Liver (tissue), 9 donors: ENCODE results near the gene SLX9. TPM values are rescaled to one million over a fixed set of nuclear protein-coding genes. Genes with fewer than 3 reads are reported as not detected.

ENCODE experiments used
- DNase-seq: peaks from one replicate; pipeline ENCODE4 v3.0.0-alpha.2; 2017; ENCODE audit warnings: low spot score
- H3K27ac ChIP-seq, 2 donors: one replicate each; pipeline ENCODE4 v1.7.0; 2013; ENCODE audit warnings: inconsistent platforms in 2 of 2, low read length in 2 of 2, control low read depth in 1 of 2, low read depth in 1 of 2, mild to moderate bottlenecking in 1 of 2
- H3K27me3 ChIP-seq, 4 donors: one replicate each; pipeline versions ENCODE4 v1.6.1 to v1.7.0; 2013; ENCODE audit warnings: low read length in 3 of 4, inconsistent platforms in 1 of 4, mild to moderate bottlenecking in 1 of 4, moderate library complexity in 1 of 4; ENCODE audit not compliant: control insufficient read depth in 4 of 4, insufficient read depth in 4 of 4
- H3K36me3 ChIP-seq, 4 donors: one replicate each; pipeline versions ENCODE4 v1.6.1 to v1.7.0; 2013; ENCODE audit warnings: low read length in 3 of 4, mild to moderate bottlenecking in 3 of 4, low read depth in 1 of 4, moderate library complexity in 1 of 4; ENCODE audit not compliant: control insufficient read depth in 4 of 4, insufficient read depth in 3 of 4
- H3K4me1 ChIP-seq, 4 donors: one replicate each; pipeline versions ENCODE4 v1.6.1 to v1.7.0; 2013; ENCODE audit warnings: low read length in 3 of 4, mild to moderate bottlenecking in 3 of 4, moderate library complexity in 1 of 4; ENCODE audit not compliant: control insufficient read depth in 4 of 4, insufficient read depth in 4 of 4
- H3K4me3 ChIP-seq, 3 donors: one replicate each; pipeline versions ENCODE4 v1.6.1 to v1.7.0; 2013; ENCODE audit warnings: low read length in 3 of 3, control low read depth in 1 of 3, low read depth in 1 of 3, mild to moderate bottlenecking in 1 of 3
- H3K9ac ChIP-seq, 2 donors: one replicate each; pipeline ENCODE4 v1.7.0; 2013; ENCODE audit warnings: low read length in 2 of 2, mild to moderate bottlenecking in 2 of 2, moderate library complexity in 2 of 2, control low read depth in 1 of 2, low read depth in 1 of 2
- H3K9me3 ChIP-seq, 4 donors: one replicate each; pipeline versions ENCODE4 v1.6.1 to v1.7.0; 2013; ENCODE audit warnings: low read length in 3 of 4; ENCODE audit not compliant: control insufficient read depth in 4 of 4
- ATF3 ChIP-seq: IDR thresholded peaks from 2 replicates; pipeline ENCODE4 v1.6.1; 2016; ENCODE audit warnings: antibody characterized with exemption
- CTCF ChIP-seq: fragments of 150-350 bp; IDR thresholded peaks from 2 replicates; pipeline ENCODE4 v1.5.1; 2017; ENCODE audit warnings: improper control_type of control experiment, low read depth, low read length; ENCODE audit not compliant: missing input control
- EGR1 ChIP-seq, 2 donors: IDR thresholded peaks; 2 replicates each; pipeline ENCODE4 v1.6.1; 2016 to 2018; ENCODE audit warnings: antibody characterized with exemption in 2 of 2, low read depth in 2 of 2
- FOXA1 ChIP-seq: IDR thresholded peaks from 2 replicates; pipeline ENCODE4 v1.6.1; 2016; ENCODE audit warnings: antibody characterized with exemption
- FOXA2 ChIP-seq: IDR thresholded peaks from 2 replicates; pipeline ENCODE4 v1.6.1; 2016; ENCODE audit warnings: antibody characterized with exemption
- GABPA ChIP-seq, 2 donors: IDR thresholded peaks in 1 of 2; conservative IDR thresholded peaks in 1 of 2; 2 replicates each; pipeline ENCODE4 v1.6.1; 2016; ENCODE audit warnings: antibody characterized with exemption in 2 of 2, mild to moderate bottlenecking in 1 of 2, moderate library complexity in 1 of 2
- HNF4A ChIP-seq, 2 donors: conservative IDR thresholded peaks; 2 replicates each; pipeline ENCODE4 v1.6.1; 2016; ENCODE audit warnings: antibody characterized with exemption in 2 of 2, mild to moderate bottlenecking in 2 of 2
- HNF4G ChIP-seq: IDR thresholded peaks from 2 replicates; pipeline ENCODE4 v1.6.1; 2016; ENCODE audit warnings: antibody characterized with exemption
- JUND ChIP-seq, 2 donors: IDR thresholded peaks; 2 replicates each; pipeline ENCODE4 v1.6.1; 2016; ENCODE audit warnings: antibody characterized with exemption in 2 of 2
- NR2F2 ChIP-seq: IDR thresholded peaks from 2 replicates; pipeline ENCODE4 v1.6.1; 2016; ENCODE audit warnings: antibody characterized with exemption
- RAD21 ChIP-seq, 2 donors: IDR thresholded peaks; 2 replicates each; pipeline ENCODE4 v1.6.1; 2016; ENCODE audit warnings: antibody characterized with exemption in 2 of 2, mild to moderate bottlenecking in 2 of 2
- REST ChIP-seq: IDR thresholded peaks from 2 replicates; pipeline ENCODE4 v1.6.1; 2016; ENCODE audit warnings: antibody characterized with exemption, mild to moderate bottlenecking
- RXRA ChIP-seq, 2 donors: IDR thresholded peaks; 2 replicates each; pipeline ENCODE4 v1.6.1; 2017 to 2018; ENCODE audit warnings: antibody characterized with exemption in 2 of 2, mild to moderate bottlenecking in 1 of 2
- SP1 ChIP-seq: IDR thresholded peaks from 2 replicates; pipeline ENCODE4 v1.6.1; 2018; ENCODE audit warnings: antibody characterized with exemption, mild to moderate bottlenecking
- TAF1 ChIP-seq: conservative IDR thresholded peaks from 2 replicates; pipeline ENCODE4 v1.6.1; 2016; ENCODE audit warnings: antibody characterized with exemption, mild to moderate bottlenecking
- YY1 ChIP-seq: IDR thresholded peaks from 2 replicates; pipeline ENCODE4 v1.6.1; 2016; ENCODE audit warnings: antibody characterized with exemption, mild to moderate bottlenecking
- WGBS: extraction: QIAGEN DNeasy Blood & Tissue Kit; methylation state at CpG from one replicate; pipeline ENCODE4 v1.1.7; 2013; 5-methylcytosine and 5-hydroxymethylcytosine counted together
- polyA plus RNA-seq, 2 donors: library from polyadenylated mRNA; stranded (reverse) in 1 of 2; unstranded in 1 of 2; fragments of 200-250 nt in 1 of 2; fragments of >200 nt in 1 of 2; fragmentation: Nextera tagmentation in 1 of 2; extraction: Ambion mirVana in 1 of 2; gene quantifications; one replicate each; pipeline versions ENCODE4 v1.2.1 to v1.2.3, GENCODE V29; 2013 to 2015
- total RNA-seq, 2 donors: library from RNA; depleted of rRNA; stranded (reverse); fragments of >200 nt; gene quantifications; one replicate each; pipeline ENCODE4 v1.2.3, GENCODE V29; 2014
- TF ChIP-seq, protein P1 (sequence below): IDR thresholded peaks from 2 replicates; pipeline ENCODE4 v1.6.1; 2016; ENCODE audit warnings: antibody characterized with exemption
- TF ChIP-seq, protein P2 (sequence below): IDR thresholded peaks from 2 replicates; pipeline ENCODE4 v1.6.1; 2016; ENCODE audit warnings: antibody characterized with exemption
- donor health status: healthy.
- donor health status: healthy.
- donor health status: healthy.
- donor health status: healthy.
- donor health status: healthy.

The SLX9 gene
- total and polyA plus RNA-seq, 4 donors = 7.5 to 20.3 (median 12.2) TPM

- no peaks in the 10 kb centered on the region for H3K9me3 ChIP-seq
- DNase-seq = no peak
- H3K27me3 ChIP-seq = no peaks in the 10 kb centered on the region
- no peak overlapping the region for H3K27ac ChIP-seq
- 81% methylated on average over 11 of the region's 11 CpGs for WGBS
- TF ChIP-seq HNF4A (conservative IDR thresholded peaks at IDR 0.05) = no peak
- H3K4me3 ChIP-seq = no peak overlapping the region
- peaks cover 0 to 2% (median 0%) of the 10 kb centered on the region in 4 donors for H3K4me1 ChIP-seq
- H3K36me3 ChIP-seq = no peaks in the 10 kb centered on the region
- H3K9ac ChIP-seq = no peak overlapping the region
These were observed 75.6 kb downstream of the SLX9 start for GRCh38 chr21:45015469-45015860.

DNA sequence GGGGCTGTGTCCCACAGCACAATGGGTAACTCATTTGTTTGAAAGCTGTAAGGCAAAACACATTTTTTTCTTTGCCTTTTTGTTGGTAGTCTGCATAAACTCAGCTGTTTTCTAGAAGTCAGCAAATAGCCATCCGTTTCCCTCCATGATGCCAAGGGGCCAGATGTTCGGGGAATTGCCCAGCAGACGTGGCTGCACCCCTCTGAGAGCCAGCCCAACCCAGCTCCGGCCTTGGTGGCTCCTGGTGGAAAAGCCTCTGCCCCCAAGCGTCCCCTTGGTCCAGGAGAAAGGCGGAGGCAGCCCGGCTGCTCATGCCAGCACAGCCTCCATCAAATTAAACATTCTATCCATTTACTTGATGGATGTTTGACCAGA lies 76.2 kb downstream of the SLX9 start:
- Histone ChIP-seq H3K9ac (no peak overlapping the region), H3K4me3 (no peak overlapping the region), H3K4me1 (peaks cover 0 to 2% (median 0%) of the 10 kb centered on the region in 4 donors), H3K27ac (no peak overlapping the region), H3K9me3 (no peaks in the 10 kb centered on the region), H3K36me3 (no peaks in the 10 kb centered on the region), H3K27me3 (no peaks in the 10 kb centered on the region)
- 79% methylated on average over 7 of the region's 7 CpGs for WGBS
- TF ChIP-seq HNF4G = no peak
- TF ChIP-seq FOXA1 = no peak
- no peak for TF ChIP-seq FOXA2
- no peak for TF ChIP-seq TAF1
- TF ChIP-seq, protein P1, sequence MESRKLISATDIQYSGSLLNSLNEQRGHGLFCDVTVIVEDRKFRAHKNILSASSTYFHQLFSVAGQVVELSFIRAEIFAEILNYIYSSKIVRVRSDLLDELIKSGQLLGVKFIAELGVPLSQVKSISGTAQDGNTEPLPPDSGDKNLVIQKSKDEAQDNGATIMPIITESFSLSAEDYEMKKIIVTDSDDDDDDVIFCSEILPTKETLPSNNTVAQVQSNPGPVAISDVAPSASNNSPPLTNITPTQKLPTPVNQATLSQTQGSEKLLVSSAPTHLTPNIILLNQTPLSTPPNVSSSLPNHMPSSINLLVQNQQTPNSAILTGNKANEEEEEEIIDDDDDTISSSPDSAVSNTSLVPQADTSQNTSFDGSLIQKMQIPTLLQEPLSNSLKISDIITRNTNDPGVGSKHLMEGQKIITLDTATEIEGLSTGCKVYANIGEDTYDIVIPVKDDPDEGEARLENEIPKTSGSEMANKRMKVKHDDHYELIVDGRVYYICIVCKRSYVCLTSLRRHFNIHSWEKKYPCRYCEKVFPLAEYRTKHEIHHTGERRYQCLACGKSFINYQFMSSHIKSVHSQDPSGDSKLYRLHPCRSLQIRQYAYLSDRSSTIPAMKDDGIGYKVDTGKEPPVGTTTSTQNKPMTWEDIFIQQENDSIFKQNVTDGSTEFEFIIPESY = no peak
- TF ChIP-seq, protein P2, sequence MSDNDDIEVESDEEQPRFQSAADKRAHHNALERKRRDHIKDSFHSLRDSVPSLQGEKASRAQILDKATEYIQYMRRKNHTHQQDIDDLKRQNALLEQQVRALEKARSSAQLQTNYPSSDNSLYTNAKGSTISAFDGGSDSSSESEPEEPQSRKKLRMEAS = no peak
- no peak for TF ChIP-seq SP1
- no peak for TF ChIP-seq REST
- TF ChIP-seq ATF3 = no peak
- no peak for TF ChIP-seq RXRA (IDR thresholded peaks at IDR 0.05)
- no peak for TF ChIP-seq RAD21 (IDR thresholded peaks at IDR 0.05)
- TF ChIP-seq NR2F2 = no peak
- TF ChIP-seq CTCF = no peak
- TF ChIP-seq GABPA (IDR thresholded peaks at IDR 0.05 in 1 of 2, conservative IDR thresholded peaks at IDR 0.05 in 1 of 2) = no peak
- TF ChIP-seq JUND (IDR thresholded peaks at IDR 0.05) = no peak
- no peak for TF ChIP-seq EGR1 (IDR thresholded peaks at IDR 0.05; ENCODE audit: low read depth in 2 of 2)
- TF ChIP-seq HNF4A (conservative IDR thresholded peaks at IDR 0.05) = no peak
- no peak for TF ChIP-seq YY1
- no peak for DNase-seq
